HG02642 (cell line): ENCODE results near the gene SEH1L.

ENCODE experiments used
- ATAC-seq: cut with Tn5 transposase; IDR thresholded peaks from one replicate; pipeline ENCODE4 v1.9.1; 2021; ENCODE audit warnings: mild to moderate bottlenecking; ENCODE audit not compliant: unreplicated experiment, poor library complexity

The SEH1L gene

GRCh38 chr18:13032173-13032572 lies 84.4 kb downstream of the SEH1L start:
- ATAC-seq: no peak

- no peak for ATAC-seq
Observed at GRCh38 chr18:13035249-13035914, 87.6 kb downstream of the SEH1L start.

DNA sequence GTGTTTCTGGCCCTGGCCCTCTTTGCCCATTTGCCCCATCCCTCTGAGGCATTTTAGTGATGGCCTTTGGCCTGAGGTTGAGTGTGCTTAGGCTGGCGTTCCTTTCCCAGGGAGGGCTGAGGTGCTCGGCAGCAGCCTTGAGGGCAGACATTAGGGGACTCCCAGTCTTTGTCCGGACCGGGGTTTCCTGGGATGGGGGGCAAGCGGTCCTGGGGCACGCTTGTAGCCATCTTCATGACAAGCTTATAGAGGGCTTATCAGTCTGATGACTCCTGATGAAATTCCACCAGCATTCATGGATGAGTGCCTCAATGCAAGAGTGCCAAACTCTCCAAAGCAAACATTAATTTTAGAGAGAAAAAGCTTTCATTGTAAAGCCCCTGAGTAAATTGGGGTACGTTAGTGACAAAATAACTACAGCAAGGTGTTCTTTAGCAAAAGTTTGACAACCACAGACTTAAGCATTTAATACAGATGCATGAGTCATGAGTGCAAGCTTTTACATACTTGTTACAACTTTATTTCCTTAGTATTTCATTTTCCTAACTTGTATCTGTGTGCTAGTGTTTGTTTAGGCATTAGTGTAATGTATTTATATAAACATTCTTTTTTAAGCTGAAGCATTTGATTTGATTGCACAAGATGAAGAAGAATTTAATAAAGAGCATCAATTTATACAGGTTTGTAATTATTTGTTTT lies 89.0 kb downstream of the SEH1L start:
- ATAC-seq: no peak
